ENCODE measurements around the gene TMEM132D.

The TMEM132D gene

DNA sequence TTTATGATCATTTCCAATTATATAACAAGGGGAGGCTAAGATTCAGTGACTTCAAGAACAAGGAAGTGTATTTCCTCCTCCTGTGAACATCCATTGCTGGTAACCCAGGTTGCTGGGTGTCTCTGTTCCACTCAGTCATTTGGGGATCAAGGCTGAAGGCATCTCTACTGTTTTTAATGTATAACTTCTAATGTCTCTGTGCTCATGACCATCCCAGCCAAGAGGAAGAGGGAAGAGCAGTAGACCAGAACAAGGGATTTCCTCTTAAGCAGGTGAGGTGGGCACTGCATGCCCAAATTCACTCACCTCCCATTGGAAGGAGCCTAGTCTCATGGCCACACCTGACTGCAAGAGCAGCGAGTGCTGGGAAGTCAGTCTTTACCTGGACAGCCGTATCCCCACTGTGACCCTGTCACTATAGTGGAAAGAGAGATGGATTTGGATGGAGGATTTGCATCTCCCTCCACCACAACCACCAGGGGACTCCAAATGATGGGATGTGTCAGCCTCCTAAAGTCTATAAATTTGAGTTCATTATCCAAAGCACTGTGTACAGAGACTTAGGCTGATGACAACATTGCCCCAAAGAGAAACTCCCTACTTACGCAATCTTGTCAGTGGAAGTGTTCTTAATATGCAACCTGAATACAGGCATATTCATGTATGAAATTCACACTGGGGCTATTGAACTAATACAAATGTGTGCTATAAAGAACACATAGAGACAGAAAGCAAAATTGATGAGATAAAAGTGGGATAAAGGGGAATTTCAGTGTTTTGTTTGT, 368.7 kb downstream of the TMEM132D start:
- DNase-seq (ENCODE audit: low read depth, low spot score) = no peak

- DNase-seq (ENCODE audit: low read depth, low spot score) = no peak
Observed at GRCh38 chr12:129532707-129533499, 370.9 kb downstream of the TMEM132D start.

DNA sequence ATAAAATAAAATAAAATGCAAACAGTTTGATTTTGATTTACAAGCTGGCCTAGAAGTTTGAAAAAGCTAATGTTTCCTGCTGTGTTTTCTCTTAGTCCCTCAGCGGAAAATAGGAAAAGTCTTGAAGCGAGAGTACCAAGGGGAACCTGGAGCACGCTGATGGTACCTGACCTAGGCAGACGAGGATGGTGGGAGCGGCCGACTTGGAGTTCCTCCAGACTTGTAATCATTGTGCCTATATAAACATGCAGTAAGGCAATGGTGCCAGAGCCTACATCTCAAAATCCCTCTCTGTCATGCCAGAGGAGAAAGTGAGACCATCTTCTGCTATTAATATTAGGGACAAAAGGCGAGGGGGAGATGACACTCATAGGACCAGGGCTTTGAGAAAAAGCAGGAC, 371.7 kb downstream of the TMEM132D start:
- no peak for DNase-seq (ENCODE audit: low read depth, low spot score)

DNA sequence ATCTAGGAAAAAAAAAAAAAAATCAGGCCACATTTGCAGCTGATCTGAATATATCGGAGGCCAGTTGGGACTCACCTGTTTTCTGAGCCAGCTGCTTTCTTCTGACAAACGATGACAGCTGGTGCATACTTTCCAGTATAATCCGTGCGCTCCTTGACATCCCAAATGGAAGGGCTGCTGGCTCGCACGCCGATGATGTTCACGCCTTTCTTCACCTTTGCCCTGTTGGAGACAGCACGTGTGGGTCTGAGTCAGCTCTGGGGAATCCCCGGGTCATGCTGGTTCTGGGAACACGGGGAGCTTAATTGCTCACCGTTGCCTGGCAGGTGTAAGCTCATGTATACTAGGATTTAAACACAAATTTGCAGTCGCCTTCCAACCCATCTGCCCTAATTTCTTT, 372.8 kb downstream of the TMEM132D start:
- DNase-seq (ENCODE audit: low read depth, low spot score) = peak; percentile 23

DNA sequence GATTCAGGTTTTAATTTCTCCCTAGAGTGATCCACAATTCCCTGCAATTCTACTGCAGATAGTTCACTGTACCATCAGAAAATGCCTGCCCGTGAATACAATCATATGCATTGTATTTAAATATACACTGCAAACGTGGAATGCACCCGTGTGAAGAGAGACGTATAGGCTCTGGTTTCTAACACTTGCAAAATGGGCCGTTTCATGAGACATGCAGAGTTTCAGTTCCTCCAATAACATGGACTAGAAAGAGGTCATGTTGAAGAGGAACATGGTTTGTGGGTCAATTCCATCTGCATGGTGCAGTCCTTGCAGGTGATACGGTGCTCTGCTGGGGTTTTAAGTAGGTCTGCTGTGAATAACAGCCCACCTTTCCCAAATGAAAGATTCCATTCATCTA, 373.3 kb downstream of the TMEM132D start:
- no peak for DNase-seq (ENCODE audit: low read depth, low spot score)

DNA sequence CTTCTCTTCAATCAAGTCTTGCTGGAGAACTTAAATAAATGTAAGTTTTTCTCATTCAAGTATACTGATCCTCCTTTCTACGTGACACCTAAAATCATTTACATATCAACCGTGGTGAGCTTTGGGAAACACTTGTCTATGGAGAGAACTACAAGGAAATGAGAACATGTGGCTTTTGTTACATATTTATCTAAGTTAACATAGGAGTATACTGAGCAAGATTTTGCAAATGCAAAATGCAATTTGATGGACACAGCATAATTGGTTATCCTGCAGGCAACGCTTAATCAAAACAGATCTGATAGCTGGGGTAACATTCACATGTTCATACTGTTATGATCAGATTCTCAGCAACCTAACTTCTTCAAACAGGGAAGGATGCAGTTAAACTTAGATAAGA, 376.3 kb downstream of the TMEM132D start:
- no peak for DNase-seq (ENCODE audit: low read depth, low spot score)

- no peak for DNase-seq (ENCODE audit: low read depth, low spot score)
Observed at GRCh38 chr12:129523621-129524020, 380.2 kb downstream of the TMEM132D start.

DNA sequence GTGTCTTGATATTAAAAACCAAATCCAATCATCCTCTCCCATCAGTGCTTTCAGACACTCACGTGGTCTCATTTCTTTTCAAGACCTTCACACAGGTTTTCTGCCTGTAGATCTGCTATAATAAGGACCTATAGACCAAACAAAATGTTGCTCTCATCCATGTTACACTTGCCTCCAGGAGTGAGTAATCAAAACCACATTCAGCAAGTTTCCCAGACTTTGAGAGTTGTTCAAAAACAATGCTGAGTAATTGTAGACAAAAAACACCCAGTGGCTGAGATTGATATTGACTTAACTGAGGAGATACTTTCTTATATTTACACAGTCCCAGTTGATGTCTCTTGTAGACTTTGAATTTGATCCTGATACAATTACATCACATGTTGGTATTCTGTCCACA, 383.1 kb downstream of the TMEM132D start:
- DNase-seq (ENCODE audit: low read depth, low spot score) = no peak

DNA sequence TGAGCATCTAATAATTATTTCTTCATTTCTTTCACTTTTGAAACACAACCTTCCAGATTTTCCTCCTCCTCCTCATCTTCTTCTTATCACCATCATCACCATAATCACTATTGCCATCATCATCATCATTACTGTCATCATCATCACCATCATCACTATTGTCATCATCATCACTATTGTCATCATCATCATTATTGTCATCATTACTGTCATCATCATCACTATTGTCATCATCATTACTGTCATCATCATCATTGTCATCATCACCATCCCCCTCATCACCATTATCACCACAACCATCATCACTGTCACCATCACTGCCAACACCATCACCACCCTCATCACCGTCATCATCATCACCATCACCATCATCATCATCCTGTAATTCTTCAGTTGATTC, 400.0 kb downstream of the TMEM132D start:
- no peak for DNase-seq (ENCODE audit: low read depth, low spot score)

DNA sequence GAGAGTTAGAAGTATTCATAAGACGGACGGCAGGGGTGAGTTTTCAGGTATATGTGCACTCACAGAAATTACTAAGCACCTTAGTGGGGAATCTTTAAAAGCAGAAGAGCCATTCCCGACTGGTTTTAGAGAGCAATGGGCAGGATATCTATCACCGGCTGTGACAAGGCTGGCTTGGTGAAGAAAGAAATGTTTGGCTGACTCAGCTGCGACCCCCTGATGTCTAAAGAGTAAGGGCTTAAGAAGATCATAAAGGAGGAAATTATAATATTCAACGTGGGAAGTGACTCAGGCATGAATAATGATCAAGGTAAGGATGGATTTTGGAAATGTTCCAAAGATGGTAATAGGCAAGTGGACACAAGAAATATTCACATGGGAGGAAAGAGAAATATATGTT, 407.6 kb downstream of the TMEM132D start:
- DNase-seq (ENCODE audit: low read depth, low spot score) = no peak

- DNase-seq (ENCODE audit: low read depth, low spot score) = no peak
Observed at GRCh38 chr12:129494766-129495165, 409.1 kb downstream of the TMEM132D start.

DNA sequence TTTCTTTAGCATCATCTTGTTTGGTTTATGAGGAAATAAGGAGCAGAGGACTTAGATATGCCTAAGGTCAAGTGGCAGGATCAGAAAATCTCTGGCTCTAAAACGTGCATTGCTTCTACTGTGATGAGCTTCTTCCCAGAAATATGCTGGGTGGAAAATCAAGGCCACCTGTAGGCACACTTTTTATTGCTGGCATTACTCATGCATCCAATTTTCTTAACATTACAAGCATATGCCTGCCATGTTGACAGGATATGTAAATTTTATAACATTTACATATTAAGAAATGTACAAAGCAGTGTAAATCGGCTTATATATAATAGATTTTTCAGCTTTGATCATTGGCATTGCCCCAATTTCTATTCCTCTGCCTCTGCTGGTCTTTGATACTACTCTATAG, 409.6 kb downstream of the TMEM132D start:
- no peak for DNase-seq (ENCODE audit: low read depth, low spot score)

DNA sequence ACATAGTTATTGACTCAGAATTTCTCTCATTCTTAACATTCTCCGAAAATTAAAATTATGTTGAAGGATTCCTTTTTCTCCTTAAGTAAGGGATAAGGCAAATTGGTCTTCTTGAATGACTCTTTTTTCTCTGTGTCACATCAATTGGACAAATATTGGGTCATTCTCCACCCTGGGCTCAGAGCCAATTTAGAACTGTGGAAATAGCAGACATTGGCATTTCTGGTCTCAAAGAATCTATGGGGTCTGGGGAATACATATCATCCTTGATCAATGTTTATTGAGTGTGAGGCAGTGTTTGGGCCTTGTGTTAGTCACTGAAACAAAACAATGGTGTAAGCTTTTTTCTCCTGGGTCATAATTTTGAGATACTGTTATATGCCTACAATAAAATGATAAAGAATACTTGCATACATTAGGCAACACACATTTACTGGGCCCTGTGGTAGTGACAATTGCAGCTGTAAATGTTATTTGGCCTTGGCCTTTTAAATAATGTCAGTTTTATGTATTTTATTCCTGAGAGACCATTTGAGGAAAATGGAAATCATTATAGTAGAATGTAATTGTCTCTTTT, 414.6 kb downstream of the TMEM132D start:
- no peak for DNase-seq (ENCODE audit: low read depth, low spot score)

- DNase-seq (ENCODE audit: low read depth, low spot score) = no peak
Observed at GRCh38 chr12:129486931-129487330, 416.9 kb downstream of the TMEM132D start.

DNA sequence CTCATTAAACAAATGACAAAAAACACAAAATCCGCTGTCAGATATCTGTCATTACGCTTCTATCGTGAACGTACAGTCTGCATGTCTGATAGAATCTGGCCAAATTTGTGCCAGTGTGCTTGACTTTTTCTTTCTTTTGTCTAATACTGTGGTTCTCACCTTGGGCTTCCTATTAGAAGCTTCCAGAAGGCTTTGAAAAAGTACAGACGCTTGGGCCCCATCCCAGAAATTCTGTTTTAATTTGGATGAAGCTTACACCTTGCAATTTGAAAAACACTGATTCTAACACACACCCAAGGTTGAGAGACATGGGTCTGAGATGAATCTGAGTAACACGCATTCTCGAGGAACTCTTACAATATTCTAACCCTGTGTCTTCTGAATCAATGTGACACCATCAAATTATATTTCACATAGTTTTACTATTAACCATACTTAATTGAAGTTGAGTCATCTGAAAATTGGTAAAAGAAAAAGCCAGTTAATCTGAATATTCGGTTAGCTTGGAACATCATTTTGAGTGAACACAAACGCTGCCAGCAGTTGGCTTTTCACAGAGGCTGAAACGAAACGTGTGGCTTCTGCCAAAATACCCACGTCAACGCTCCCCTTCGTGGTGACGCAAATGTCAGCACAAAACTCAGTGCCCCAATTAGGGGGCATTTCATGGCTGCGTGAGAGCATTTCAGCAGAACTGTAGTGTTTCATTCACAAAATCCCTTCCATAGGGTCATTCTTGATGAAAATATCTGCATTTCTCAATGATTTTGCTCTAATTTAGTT, 420.5 kb downstream of the TMEM132D start:
- no peak for DNase-seq (ENCODE audit: low read depth, low spot score)

GRCh38 chr12:129481921-129482320, 421.9 kb downstream of the TMEM132D start:
- no peak for DNase-seq (ENCODE audit: low read depth, low spot score)

DNA sequence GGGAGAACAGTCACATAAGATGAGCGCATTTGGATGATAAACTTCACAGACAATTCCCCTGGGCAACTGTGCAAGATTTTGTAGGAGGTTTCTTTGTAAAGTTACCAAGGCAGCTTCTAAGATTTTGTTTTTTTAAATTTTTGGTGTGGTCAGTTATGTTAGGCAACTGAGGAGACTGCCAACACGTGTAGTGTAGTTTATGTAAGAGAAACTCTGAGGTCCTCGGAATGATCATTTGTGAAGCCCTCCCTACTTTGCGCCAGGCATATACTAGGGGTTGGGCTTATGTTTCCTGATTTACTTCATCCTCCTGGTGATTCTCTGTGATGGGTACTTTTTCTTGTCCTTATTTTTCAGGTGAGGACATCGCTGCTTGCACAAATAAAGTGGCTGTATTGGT, 433.6 kb downstream of the TMEM132D start:
- DNase-seq (ENCODE audit: low read depth, low spot score) = no peak

DNA sequence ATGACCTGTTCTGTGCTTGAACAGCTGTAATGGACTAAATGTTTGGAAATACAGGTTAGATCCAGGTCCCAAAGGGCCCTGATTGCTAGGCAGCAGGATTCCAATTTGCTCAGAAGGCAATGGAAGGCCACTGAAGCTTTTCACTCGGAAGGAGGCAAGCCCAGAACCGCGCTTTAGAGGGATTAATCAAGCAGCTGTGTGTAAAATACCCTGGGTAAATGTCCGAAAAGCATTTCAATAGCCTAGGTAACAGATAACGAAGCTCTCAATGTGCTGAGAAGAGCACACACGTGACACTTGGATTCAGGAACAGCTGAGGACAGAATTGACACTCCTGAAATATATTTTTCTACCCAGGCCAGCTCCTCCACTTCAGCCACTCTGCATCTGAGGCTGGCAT, 436.1 kb downstream of the TMEM132D start:
- DNase-seq (ENCODE audit: low read depth, low spot score) = no peak

DNA sequence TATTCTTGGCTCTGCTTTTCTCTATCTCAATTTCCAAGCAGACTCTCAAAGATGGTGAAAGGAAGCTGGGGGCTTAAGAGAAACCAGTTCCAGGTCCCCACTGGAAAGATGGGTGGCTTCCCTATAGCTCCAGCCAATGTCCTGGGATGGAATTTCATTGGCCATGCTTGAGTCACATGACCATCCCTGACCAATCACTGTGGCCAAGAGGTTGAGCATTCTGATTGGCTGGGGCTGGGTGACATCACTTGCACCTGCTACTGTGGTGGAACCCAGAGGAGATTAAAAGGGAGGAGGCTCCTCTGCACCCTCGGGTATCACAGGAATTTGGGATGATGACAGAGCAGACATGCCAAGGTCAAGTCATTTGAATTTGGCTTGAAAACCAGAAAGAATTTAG, 436.5 kb downstream of the TMEM132D start:
- DNase-seq (ENCODE audit: low read depth, low spot score) = no peak

GRCh38 chr12:129466499-129466898, 437.3 kb downstream of the TMEM132D start:
- no peak for DNase-seq (ENCODE audit: low read depth, low spot score)

GRCh38 chr12:129459886-129460285, 443.9 kb downstream of the TMEM132D start:
- no peak for DNase-seq (ENCODE audit: low read depth, low spot score)

DNA sequence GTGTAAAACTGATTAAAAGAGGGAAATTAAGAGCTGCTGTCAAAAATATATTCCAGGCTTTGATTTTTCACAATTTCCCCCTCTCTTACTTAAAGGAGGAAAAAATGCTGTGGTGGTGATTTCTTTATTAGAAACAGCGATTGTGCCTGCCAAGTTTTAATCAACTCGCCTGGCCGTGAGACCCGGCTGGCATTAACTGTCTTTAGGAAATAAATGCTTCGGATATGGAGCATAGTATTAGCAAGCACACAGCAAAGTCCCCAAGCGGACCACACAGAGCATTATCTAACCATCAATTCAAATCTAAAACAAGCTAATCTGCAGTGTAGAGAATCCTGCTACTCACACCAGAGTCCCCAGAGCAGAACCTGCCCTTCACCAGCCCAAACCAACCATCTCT, 457.1 kb downstream of the TMEM132D start:
- no peak for DNase-seq (ENCODE audit: low read depth, low spot score)
